HepG2 (cell line): ENCODE data around the gene NUPR2. TPM values are rescaled to one million over a fixed set of nuclear protein-coding genes. Genes with fewer than 3 reads are reported as not detected.

ENCODE experiments used
- ARNT2 ChIP-seq: sonication (generic); formaldehyde crosslinking; IDR thresholded peaks from 2 replicates; pipeline ENCODE4 v1.8.0; 2022; ENCODE audit warnings: mild to moderate bottlenecking, low read depth, missing genetic modification reagents, moderate library complexity
- ATAD3A ChIP-seq: sonication (generic); formaldehyde crosslinking; IDR thresholded peaks from 2 replicates; pipeline ENCODE4 v1.4.0; 2020; ENCODE audit warnings: missing genetic modification reagents
- KDM4B ChIP-seq: sonication (generic); formaldehyde crosslinking; IDR thresholded peaks from 2 replicates; pipeline ENCODE4 v1.4.0; 2020; ENCODE audit warnings: missing genetic modification reagents
- NFYB ChIP-seq: sonication (generic); formaldehyde crosslinking; IDR thresholded peaks from 2 replicates; pipeline ENCODE4 v1.4.0; 2020; ENCODE audit warnings: missing genetic modification reagents
- RXRA ChIP-seq: sonication (generic); formaldehyde crosslinking; IDR thresholded peaks from 2 replicates; pipeline ENCODE4 v1.5.1; 2020; ENCODE audit warnings: missing genetic modification reagents
- SIN3B ChIP-seq: fragments of 150-350 bp; IDR thresholded peaks from 2 replicates; pipeline ENCODE4 v1.6.1; 2014; ENCODE audit warnings: low read length
- USF2 ChIP-seq, 2 experiments: sonication (generic) in 1 of 2; formaldehyde crosslinking in 1 of 2; IDR thresholded peaks; 2 replicates each; pipeline versions ENCODE4 v1.5.1 to v1.6.1; 2011 to 2020; ENCODE audit warnings: borderline replicate concordance in 1 of 2, low read depth in 1 of 2, low read length in 1 of 2, mild to moderate bottlenecking in 1 of 2, missing genetic modification reagents in 1 of 2, moderate library complexity in 1 of 2
- XRCC5 ChIP-seq: fragments of 200-400 bp; formaldehyde crosslinking; optimal IDR thresholded peaks from 2 replicates; pipeline ENCODE3; 2017; ENCODE audit warnings: mild to moderate bottlenecking, low read length
- ZBTB1 ChIP-seq: sonication (generic); formaldehyde crosslinking; IDR thresholded peaks from 2 replicates; pipeline ENCODE4 v1.4.0; 2020; ENCODE audit warnings: missing genetic modification reagents, borderline replicate concordance
- ZEB1 ChIP-seq: IDR thresholded peaks from 2 replicates; pipeline ENCODE4 v1.6.1; 2012; ENCODE audit warnings: mild to moderate bottlenecking, low read depth, inconsistent platforms; ENCODE audit not compliant: insufficient replicate concordance
- ZHX1 ChIP-seq: sonication (generic); formaldehyde crosslinking; IDR thresholded peaks from 2 replicates; pipeline ENCODE4 v1.8.1; 2022; ENCODE audit warnings: low read depth, mild to moderate bottlenecking, missing genetic modification reagents
- ZNF512B ChIP-seq: sonication (generic); formaldehyde crosslinking; IDR thresholded peaks from 2 replicates; pipeline ENCODE4 v1.5.1; 2020; ENCODE audit warnings: missing genetic modification reagents, mild to moderate bottlenecking, borderline replicate concordance
- ZNF710 ChIP-seq: sonication (generic); formaldehyde crosslinking; IDR thresholded peaks from 2 replicates; pipeline ENCODE4 v1.5.0; 2020; ENCODE audit warnings: mild to moderate bottlenecking, missing genetic modification reagents, borderline replicate concordance
- ZNF720 ChIP-seq: sonication (generic); formaldehyde crosslinking; IDR thresholded peaks from 2 replicates; pipeline ENCODE4 v1.4.0; 2020; ENCODE audit warnings: missing genetic modification reagents
- ZSCAN30 ChIP-seq: sonication (generic); formaldehyde crosslinking; IDR thresholded peaks from 2 replicates; pipeline ENCODE4 v1.5.0; 2020; ENCODE audit warnings: mild to moderate bottlenecking, missing genetic modification reagents
- polyA plus RNA-seq, 8 experiments: library from polyadenylated mRNA; depleted of rRNA in 3 of 8; stranded (reverse) in 7 of 8; unstranded in 1 of 8; fragments of >200 nt; fragmentation: Illumina TruSeq in 4 of 8; extraction: Trizol in 4 of 8; gene quantifications; 2 replicates each; pipeline versions ENCODE4 v1.2.1 to v1.2.3, GENCODE V29; 2011 to 2016; ENCODE audit warnings: low read depth in 4 of 8, missing spikeins in 1 of 8, mixed read lengths in 1 of 8; ENCODE audit not compliant: insufficient read depth in 1 of 8
- total RNA-seq, 5 experiments: library from RNA; depleted of rRNA; stranded (reverse); fragments of >200 nt; fragmentation: Illumina TruSeq; extraction: Trizol; gene quantifications; 2 replicates each; pipeline ENCODE4 v1.2.3, GENCODE V29; 2016; ENCODE audit warnings: low read depth in 1 of 5
- TF ChIP-seq, protein P1 (sequence below): IDR thresholded peaks from 2 replicates; pipeline ENCODE4 v1.6.1; 2016; ENCODE audit warnings: mild to moderate bottlenecking

Gene NUPR2
- total and polyA plus RNA-seq, 2 of the 13 experiments (the other 11 are each of a cell fraction or from before 2014, with no cell fraction given) = not detected

- TF ChIP-seq ZNF512B (no peak), USF2 (IDR thresholded peaks at IDR 0.05; ENCODE audit: low read depth, low read length) (peak; percentile 57; the same call in 1 of the 2 replicates), USF2 (CRISPR knock-in tag; IDR thresholded peaks at IDR 0.05; ENCODE audit: borderline replicate concordance) (peak; percentile 71), ARNT2 (CRISPR knock-in tag) (peak; percentile 42; the same call in 1 of the 2 replicates), ZNF710 (CRISPR knock-in tag) (no peak), RXRA (CRISPR knock-in tag) (peak; percentile 68), ZBTB1 (CRISPR knock-in tag) (no peak), ZHX1 (CRISPR knock-in tag) (no peak), NFYB (CRISPR knock-in tag) (peak; percentile 98), ZEB1 (no peak), SIN3B (peak; percentile 76; the same call in 1 of the 2 replicates), ZNF720 (CRISPR knock-in tag) (no peak), ZSCAN30 (no peak), KDM4B (no peak), ATAD3A (CRISPR knock-in tag) (no peak), XRCC5 (peak; percentile 52)
- TF ChIP-seq, protein P1, sequence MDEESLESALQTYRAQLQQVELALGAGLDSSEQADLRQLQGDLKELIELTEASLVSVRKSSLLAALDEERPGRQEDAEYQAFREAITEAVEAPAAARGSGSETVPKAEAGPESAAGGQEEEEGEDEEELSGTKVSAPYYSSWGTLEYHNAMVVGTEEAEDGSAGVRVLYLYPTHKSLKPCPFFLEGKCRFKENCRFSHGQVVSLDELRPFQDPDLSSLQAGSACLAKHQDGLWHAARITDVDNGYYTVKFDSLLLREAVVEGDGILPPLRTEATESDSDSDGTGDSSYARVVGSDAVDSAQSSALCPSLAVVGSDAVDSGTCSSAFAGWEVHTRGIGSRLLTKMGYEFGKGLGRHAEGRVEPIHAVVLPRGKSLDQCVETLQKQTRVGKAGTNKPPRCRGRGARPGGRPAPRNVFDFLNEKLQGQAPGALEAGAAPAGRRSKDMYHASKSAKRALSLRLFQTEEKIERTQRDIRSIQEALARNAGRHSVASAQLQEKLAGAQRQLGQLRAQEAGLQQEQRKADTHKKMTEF (CRISPR knock-in tag) = peak; percentile 70; the same call in 1 of the 2 replicates
Measured at GRCh38 chr7:56106108-56107073, 9.8 kb downstream of the NUPR2 start, which contains the start of gene CHCHD2 (continued).
